DMS153 treated with DMSO at 0.1 percent for 48 hours (cell line): ENCODE data around the gene ITPKB.
A peak's percentile ranks its signal among the peaks of the same experiment; 100 is the strongest.
"Not testable (repeated sequence)": the region's sequence is repeated elsewhere in the genome, so short reads cannot be mapped to it uniquely, and the experiment has no call there.

Experiments used
- DNase-seq: peaks from one replicate; lab custom pipeline; 2025; ENCODE audit not compliant: unreplicated experiment; lab: John Stamatoyannopoulos, UW

Gene ITPKB

DNA sequence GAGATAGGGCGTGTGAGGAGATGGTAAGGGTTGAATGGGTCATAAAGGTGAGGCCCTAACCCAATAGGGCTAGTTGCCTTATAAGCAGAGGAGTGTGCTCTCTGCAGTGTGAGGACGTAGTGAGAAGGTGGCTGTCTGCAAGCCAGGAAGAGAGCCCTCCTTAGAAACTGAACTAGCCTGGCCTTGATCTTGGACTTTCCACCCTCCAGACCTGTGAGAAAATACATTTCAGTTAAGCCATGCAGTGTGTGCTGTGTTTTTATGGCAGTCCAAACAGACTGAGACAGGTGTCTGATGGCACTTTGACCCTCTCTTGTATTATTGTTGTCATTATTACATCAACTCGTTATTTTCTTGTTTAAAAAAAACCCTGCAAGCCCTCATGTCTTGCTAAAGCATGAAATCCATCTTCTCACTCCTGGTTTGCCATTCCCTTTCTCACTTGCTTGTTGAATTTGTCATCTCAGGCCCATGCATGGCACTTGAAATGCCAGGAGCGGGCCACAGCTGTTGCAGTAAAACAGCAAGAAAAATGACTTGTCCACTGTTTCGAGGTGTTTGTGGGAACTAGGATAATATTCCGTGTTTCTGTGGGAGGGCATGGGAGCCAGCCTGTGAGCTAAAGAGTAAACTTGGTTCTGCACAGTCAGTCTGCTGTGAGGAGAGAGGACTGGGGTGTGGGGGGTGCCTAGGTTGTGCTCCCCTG lies 111.9 kb downstream of the ITPKB start:
- DNase-seq, result no peak

DNA sequence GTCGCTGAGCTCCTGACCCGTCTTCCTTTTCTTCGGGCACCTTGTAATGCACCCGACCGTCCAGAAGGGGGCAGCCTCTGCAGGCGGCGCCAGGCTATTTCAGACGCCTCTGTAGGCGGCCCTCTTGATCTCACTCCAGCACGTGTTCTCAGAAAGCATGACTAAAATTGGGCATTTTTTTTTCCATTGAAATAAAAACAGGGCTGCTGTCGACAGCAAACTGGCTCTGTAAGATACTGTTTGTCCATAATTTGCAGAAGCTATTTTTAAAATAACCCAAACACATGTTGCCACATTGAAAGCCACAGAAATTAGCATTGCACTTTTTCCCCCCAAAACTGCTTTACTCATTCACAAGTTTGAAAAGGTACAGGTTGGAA lies 112.5 kb downstream of the ITPKB start:
- no peak for DNase-seq

DNA sequence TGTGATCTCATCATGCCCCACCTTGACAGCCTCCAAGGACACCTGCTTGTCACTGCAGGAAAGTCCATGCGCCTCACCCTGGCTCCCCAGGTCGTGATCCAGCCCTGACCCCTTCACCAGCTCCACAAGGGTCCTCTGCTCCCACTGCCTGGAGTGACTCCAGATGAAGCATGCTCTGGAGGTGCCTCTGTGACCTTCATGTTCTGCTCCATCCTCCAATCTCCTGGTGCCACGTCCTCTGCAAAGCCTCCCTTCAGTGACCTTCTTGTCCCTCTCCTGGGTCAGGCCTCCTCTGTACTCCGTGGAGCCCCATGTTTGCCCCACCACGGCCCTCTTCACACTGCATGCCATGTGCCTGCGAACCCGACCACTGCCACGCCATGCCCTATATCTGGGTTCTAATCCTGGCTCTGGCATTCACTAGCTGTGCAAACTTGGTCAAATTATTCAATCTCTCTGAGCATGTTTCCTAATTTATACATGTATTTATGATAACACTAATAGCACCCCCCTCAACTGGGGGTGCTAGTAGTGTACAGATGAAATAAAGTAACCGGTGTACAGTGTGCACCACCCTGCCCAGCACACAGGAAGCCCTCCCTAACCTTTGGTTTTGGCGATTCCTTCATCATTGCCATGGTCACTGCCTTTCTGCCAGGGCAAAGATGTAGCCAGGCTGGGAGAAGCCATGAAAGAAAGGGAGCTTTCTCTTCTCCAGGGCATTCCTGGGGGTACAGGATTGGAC lies 113.1 kb downstream of the ITPKB start:
- no peak for DNase-seq

DNA sequence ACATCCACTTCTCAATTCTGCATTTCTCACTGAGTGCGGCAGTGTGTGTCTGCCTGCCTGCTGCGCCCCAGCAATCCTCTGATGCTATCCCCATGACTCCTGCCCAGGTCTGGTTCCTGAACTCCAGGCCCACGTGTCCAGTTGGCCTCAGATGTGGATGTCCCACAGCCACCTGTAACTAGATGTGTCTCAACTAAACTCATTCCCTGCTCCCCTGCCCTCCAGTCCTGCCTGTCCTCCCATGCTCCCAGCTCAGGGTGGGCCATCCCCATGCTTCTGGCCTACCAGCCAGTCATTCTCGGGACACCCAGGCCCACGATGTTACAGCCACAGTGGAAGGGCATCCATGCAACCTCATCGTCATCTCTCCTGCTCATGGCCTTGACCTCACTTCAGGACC lies 113.8 kb downstream of the ITPKB start:
- no peak for DNase-seq

DNA sequence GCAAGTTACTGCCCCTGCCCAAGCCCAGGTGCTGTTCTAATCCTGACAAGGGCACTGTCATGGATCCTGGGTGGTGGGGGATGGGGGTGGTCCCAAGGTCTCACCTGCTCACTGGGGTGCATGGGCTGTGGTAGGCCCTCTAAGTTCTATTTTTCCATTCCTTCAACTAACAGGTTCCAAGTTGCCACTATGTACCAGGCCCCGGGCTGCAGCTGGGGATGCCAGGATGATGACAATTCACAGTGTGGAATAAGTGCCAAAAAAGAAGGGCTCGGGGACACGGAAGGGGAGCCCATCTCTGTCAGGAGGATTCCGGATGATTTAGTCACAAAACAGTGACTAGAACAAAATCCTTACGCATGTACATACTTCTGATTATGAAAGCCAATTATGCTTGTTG lies 114.6 kb downstream of the ITPKB start:
- no peak for DNase-seq

DNA sequence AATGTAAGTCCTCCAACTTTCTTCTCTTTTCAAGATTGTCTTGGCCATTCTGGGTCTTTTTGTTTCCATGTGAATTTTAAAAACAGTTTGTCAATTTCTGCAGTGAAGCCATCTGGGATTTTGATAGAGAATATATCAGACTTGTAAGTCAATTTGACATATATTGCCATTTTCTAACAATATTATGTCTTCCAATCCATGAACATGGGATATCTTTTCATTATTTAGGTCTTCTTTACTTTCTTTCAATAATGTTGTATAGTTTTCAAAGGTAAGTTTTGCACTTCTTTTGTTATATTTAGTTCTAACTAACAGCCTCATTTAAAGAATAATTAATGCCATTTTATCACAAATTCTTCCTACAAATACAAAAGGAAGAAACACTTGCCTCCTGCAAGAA lies 117.1 kb downstream of the ITPKB start:
- DNase-seq, result no peak

DNA sequence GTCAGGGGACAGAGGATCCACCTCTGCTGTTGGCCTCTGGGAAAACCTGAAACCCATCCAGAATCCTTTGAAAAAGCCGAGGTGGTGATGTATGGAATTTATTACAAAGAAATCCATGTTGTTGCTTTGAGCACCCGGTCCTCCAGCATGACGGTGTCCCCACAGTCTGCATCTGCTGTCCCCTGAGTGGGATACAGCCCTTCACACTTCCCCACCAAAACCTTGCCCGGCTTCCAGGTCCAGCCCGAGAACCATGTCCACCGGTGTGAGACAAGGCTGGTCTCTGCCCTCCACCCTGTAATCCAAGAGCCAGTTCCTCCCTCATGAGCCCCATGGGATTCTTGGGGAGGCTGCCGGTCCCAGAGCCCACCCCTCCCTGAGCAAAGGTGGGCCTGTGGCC lies 120.1 kb downstream of the ITPKB start:
- no peak for DNase-seq

DNA sequence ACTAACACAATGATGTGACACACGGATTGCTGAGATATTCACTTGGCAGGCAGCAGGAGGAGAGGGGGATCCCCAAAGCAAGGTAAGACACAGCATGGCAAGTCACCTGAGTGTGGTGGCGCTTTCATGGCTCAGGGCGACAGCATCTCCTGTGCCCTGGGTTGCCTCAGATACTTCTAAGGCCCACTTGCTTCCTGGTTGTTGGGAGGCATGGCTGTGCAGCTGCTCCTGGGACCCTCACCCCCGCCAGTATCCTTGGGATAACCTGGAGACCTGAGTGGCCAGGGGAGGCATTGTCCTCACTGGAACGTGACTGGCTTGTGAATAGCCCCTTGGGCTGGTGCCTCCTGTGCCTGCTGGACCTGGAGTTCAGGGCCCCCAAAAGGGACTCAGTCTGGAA lies 120.7 kb downstream of the ITPKB start:
- DNase-seq, result no peak

DNA sequence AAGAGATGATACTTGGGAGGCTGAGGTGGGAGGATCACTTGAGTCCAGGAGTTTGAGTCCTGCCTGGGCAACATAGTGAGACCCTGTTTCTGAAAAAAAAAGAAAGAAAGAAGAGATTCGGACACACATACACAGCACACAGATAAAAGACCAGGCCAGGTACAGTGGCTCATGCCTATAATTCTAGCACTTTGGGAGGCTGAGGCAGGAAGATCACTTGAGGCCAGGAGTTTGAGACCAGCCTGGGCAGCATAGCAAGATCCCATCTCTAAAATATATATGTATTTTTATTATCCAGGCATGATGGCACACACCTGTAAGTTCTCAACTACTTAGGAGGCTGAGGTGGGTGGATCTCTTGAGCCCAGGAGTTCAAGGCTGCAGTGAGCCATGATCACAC lies 121.4 kb downstream of the ITPKB start:
- not testable (repeated sequence) for DNase-seq

DNA sequence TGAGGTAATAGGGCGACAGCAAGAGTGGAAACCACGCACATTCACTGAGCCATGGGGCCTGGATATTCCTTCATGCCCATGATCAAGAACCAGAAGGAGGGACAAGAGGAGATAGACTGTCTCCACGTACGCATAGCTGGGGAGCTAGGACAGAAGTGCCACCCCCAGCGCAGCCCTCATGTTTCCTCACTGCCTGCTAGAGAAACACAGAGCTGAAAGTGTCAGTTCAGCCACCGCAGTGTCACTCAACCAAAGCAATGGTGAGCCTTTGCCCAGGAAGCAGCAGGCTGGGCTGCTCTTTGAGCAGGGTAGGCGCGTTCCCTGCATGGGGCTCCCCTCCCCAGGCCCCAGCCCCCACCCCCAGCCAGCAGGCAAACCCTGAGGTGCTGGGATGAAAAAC lies 122.0 kb downstream of the ITPKB start:
- no peak for DNase-seq

DNA sequence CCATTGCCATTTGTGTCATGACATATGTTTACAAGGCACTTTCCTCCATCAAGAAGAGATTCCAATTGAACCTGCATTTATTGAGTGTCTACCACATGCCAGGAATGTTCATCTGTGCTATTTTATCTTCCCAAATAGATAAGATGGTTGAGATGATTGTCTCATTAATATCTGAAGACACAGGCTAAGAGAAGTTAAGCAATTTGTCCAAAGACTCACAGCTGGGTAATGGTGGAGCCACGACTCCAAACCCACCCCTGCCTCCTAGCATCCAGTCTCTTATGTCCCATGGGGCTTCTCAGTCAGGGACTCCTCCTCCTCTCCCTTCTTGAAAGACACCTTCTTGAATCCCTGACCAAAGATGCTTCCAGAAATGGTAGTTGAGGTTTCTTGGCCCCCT lies 122.4 kb downstream of the ITPKB start:
- no peak for DNase-seq

DNA sequence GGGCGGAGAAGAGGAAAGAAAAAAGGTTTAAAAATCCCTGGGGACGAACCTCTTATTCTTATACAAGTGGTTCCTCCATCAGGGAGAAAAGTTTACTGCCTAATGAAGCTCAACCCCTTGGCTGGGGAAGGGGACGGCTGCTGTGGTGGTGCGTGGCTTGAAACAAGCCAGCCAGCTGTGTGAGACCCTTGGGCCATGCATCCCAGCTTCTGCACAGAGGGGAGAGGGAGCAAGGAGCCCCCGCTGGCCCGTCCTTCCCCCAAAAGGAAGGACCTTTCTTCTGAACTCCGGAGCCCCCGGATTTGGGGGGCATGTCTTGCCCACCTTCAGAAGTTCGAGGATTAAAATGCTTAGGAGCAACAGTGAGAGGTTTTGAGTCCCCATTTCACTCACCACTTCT lies 123.2 kb downstream of the ITPKB start:
- no peak for DNase-seq

DNA sequence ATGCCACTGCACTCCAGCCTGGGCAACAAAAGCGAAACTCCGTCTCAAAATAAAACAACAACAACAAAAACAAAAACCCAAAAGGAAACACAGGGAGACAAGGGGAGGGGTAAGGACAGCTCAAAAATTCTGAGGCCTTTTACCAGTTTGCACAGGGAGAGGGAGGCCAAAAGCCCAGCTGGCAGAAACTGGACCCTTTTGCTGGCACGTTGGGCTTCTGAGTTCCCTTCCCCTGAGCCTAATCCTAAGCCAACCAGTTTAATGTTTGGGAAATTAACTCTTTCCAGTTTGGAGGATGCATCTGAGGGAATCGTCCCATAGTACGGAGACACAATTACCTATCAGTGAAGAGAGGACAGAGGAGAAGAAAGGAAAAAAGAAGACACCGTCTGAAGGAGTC lies 127.1 kb downstream of the ITPKB start:
- DNase-seq, result not testable (repeated sequence)

DNA sequence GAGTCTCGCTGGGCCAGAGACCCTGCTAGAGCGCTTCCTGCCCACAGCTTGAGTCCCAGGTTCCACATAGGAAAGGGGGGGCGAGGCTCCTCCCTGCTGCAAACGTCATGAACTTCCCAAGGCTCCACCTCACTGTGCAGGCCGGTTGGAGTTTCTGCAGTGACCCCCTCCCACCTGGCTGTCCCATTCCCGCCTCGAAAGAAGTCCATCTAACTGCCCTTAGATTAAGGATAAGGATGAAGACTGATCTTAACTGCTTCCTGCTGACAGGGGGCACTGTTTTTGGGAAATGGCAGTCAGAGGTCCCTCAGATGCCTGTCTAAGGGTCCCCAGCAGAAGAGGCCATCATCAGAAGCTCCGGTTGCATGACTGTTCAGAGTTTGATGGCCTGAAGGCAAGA lies 127.8 kb downstream of the ITPKB start:
- no peak for DNase-seq

DNA sequence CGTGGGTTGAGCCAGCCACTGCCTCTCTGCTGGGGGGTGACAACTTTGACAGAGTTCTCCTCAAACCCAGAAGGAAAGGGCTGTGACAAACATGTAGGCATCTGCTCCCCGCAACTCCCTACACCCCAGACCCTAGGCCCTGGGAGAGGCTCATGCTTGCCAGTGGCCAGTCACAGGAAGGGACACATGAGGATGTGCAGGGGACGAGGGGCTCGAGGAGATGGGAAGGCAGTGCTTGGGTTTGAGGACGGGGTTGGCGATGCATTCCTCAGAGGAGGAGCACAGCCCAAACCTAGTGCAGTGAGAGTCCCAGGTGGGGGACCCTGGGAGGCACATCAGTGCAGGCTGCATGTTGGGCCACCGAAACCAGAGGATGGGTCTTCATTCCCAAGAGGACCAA lies 128.4 kb downstream of the ITPKB start:
- no peak for DNase-seq

DNA sequence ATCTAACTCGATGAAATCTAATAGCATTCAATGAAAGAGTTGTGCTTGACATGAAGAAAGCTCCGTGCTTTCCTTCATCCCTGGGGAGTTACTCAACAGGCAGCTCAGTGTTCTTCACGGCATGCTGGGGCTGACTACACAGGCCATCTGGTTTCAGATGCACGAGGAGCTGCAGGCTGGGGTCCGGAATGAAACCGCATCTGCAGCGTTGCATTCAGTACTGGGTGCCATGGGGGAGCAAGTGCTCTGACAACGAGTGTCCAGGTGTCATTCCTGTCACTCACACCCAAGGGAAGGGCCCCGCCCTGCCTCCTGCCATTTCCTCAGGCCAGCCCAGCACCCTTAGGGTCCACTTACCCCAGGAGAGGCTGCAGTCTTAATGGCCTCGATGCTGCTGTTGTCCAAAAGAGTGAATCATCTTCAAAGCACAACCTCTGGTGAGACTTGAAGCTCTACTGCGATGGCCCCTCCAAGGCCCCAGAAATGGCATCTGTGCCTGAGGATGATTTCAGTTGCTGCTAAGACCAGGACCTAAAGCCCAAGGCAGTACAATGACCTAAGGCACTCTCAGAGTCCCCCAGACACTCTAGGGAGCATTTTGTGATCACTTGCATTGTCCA lies 129.1 kb downstream of the ITPKB start:
- no peak for DNase-seq

DNA sequence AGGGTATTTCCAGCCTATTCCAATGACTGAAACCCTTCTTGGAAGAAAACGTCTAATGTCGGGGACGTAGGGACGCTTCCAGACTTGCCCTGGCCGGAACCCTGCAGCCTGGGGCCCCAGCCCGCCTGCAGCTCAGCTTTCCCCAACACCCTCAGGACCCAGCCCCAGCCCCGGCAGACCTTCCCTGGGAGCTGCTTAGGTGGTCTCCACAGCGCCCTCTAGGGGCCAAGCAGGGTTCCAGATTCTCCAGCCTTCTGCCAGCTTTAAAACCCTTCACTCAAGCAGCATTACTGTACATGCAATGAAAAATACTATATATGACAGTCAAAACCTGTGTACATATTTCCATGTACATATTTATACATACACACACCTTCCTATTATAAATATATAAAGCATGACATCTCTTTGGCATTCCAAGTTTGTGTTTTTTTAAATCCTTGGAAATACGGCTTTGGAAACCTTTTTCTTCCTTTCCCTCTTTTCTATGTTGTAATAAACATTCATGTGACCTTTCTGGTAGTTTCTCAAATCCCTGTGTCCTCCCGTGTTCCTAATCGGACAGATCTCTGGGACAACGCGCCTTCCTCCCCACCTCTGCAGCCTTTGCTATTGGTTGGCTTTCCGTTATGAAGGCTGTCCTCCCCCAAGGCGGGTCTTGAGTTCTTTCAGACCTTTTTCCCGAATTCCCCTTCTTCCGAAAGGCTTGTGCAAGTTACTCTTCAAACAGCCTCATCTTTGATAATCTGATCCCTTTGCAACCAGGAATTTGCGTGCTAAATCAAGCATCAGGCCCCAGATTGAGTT lies 130.2 kb downstream of the ITPKB start:
- peak; percentile 87 for DNase-seq

DNA sequence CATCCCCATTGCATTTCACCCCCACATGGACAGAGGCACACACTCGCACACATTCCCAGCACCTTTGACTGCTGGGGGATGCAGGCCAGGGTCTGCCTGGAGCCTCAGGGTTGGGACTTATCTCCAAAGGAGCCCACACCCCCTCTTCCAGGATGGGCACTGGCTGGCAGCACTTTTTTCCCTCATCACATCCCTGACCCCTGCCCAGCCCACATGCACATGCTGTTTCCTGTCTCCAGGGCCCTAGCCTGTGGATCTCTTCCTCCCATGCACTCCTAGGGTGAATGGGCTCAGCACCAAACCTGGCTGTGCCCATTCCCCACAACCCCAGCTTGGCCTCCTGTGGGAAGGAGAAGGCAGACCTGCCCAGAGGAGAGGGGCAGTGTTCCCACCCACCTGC lies 131.3 kb downstream of the ITPKB start:
- no peak for DNase-seq

DNA sequence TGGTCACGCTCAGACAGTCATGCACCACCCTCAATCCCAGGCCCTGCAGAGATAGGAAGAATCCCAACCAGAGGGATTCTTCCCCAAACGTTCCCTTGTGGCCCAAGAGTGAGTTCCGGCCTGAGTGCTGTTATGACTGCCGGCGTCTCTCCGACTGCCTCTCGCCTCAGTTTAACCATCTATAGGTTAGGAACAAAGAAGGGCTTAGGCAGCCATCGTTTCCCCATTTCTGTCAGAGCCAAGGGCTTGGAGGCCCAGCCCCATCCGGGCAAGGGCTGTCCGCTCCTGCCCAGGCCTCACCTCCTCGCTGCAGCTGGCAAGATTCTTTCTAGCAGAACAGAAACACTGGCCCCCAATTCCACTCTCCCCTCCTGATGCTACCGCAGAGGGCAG lies 131.8 kb downstream of the ITPKB start:
- no peak for DNase-seq

DNA sequence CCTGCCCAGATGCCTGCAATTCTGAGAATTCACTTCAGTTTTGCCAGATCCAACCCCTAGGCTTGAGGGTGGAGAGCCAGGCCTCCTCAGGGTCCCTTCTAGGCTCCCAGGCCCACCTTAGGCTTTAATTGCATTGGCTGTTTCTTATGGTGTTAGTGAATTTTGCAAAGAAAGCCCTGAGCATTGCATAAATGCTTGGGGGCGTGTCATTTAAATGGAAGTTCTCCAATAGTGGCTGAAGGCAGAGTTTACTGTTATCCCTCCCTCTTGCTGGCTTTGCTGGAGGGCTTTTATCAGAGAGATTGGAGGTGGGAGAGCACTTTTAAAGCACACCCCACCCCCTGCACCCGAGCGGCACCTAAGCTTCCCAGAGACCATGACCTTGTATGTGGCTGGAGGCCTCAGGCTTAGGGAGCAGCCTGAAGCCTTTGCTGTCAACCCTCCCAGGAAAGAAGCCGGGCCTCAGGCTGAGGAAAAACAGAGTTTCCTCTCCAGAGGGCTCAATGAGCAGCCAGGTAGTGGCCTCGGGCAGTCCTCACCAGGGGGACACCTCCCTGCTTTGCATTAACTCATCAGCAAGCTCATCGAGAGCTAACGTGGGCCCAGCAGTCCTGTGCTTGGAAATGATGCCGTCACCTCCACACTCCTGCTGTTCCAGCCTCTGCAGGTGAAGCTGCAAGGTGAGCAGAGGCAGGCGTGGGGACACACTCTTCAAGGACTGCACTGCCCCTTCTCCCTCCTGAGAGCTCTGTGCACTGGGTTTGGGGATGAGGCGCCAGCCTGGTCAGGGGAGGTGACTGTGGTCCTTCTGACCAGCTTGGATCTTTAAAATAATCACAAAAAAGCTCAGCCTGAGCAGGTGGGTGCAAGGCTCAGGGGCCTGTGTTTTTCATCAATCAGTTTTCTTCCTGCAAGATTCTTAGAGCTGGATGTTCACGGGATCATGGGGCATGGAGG lies 132.5 kb downstream of the ITPKB start:
- DNase-seq, result no peak
